Stomach (tissue), 4 donors: ENCODE measurements around the gene CALN1.

Experiments
- POLR2A ChIP-seq, 4 donors: fragments of 450-650 bp; IDR thresholded peaks; one replicate each; pipeline ENCODE4 v1.6.1; 2016; ENCODE audit warnings: antibody characterized with exemption in 4 of 4, control low read depth in 2 of 4, mild to moderate bottlenecking in 1 of 4, moderate library complexity in 1 of 4
- TF ChIP-seq, protein P1 (sequence below), 7 experiments: fragments of 450-650 bp in 4 of 7; fragments of 200-600 bp in 3 of 7; sonication (generic) in 3 of 7; IDR thresholded peaks; one replicate each; pipeline ENCODE4 v1.5.1; 2016 to 2019; ENCODE audit warnings: antibody characterized with exemption in 7 of 7, control low read depth in 2 of 7, mild to moderate bottlenecking in 1 of 7

DNA sequence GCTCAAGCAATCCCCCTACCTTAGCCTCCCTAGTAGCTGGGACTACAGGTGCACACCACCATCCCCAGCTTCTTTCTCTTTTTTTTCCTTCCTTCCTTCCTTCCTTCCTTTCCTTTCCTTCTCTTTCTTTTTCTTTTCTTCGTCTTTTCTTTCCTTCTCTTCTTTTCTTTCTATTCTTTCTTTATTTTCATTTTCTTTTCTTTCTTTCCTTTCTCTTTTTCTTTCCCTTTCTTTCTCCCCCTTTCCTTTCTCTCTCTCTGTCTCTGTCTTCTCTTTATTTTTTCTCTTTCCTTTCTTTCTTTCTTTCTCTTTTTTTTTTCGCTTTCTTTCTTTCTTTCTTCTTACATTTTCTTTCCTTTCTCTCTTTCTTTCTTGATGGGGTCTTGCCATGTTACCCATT, 658.9 kb downstream of the CALN1 start:
- no peak for TF ChIP-seq POLR2A (IDR thresholded peaks at IDR 0.05)
- TF ChIP-seq, protein P1, sequence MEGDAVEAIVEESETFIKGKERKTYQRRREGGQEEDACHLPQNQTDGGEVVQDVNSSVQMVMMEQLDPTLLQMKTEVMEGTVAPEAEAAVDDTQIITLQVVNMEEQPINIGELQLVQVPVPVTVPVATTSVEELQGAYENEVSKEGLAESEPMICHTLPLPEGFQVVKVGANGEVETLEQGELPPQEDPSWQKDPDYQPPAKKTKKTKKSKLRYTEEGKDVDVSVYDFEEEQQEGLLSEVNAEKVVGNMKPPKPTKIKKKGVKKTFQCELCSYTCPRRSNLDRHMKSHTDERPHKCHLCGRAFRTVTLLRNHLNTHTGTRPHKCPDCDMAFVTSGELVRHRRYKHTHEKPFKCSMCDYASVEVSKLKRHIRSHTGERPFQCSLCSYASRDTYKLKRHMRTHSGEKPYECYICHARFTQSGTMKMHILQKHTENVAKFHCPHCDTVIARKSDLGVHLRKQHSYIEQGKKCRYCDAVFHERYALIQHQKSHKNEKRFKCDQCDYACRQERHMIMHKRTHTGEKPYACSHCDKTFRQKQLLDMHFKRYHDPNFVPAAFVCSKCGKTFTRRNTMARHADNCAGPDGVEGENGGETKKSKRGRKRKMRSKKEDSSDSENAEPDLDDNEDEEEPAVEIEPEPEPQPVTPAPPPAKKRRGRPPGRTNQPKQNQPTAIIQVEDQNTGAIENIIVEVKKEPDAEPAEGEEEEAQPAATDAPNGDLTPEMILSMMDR (IDR thresholded peaks at IDR 0.05), result no peak
